GM12878 (cell line): ENCODE data around the gene GAK. TPM values are rescaled to one million over a fixed set of nuclear protein-coding genes. Genes with fewer than 3 reads are reported as not detected.

Source experiments
- ATF2 ChIP-seq: IDR thresholded peaks from 2 replicates; pipeline ENCODE4 v1.6.1; 2012; ENCODE audit warnings: low read length, inconsistent platforms
- CTCF ChIP-seq, 3 experiments: IDR thresholded peaks in 2 of 3; conservative IDR thresholded peaks in 1 of 3; 2 replicates each; pipeline ENCODE4 v1.5.1; 2011; ENCODE audit warnings: low read depth in 3 of 3, low read length in 3 of 3, mild to moderate bottlenecking in 3 of 3, control low read depth in 2 of 3, moderate library complexity in 2 of 3, inconsistent platforms in 1 of 3, mixed read lengths in 1 of 3; ENCODE audit not compliant: control insufficient read depth in 2 of 3, insufficient read depth in 1 of 3; ENCODE audit errors: extremely low read depth in 1 of 3
- EP300 ChIP-seq, 2 experiments: fragments of 150-350 bp in 1 of 2; IDR thresholded peaks; 2 replicates each; pipeline ENCODE4 v1.6.1; 2011 to 2012; ENCODE audit warnings: low read depth in 2 of 2, low read length in 2 of 2, borderline replicate concordance in 1 of 2, improper control_type of control experiment in 1 of 2, inconsistent platforms in 1 of 2; ENCODE audit not compliant: control insufficient read depth in 1 of 2
- IRF4 ChIP-seq: IDR thresholded peaks from 2 replicates; pipeline ENCODE4 v1.6.1; 2011; ENCODE audit warnings: low read depth, low read length
- MYC ChIP-seq: IDR thresholded peaks from 2 replicates; pipeline ENCODE4 v1.6.1; 2011; ENCODE audit warnings: mild to moderate bottlenecking, low read length, moderate library complexity, inconsistent platforms; ENCODE audit not compliant: insufficient read depth, insufficient replicate concordance, insufficient read length, severe bottlenecking
- NFIC ChIP-seq: IDR thresholded peaks from 2 replicates; pipeline ENCODE4 v1.6.1; 2012; ENCODE audit warnings: low read depth, mild to moderate bottlenecking, inconsistent platforms, low read length, moderate library complexity
- NKRF ChIP-seq: fragments of 450-650 bp; conservative IDR thresholded peaks from 2 replicates; pipeline ENCODE4 v1.6.1; 2017; ENCODE audit warnings: mild to moderate bottlenecking, moderate library complexity
- PRDM15 ChIP-seq: fragments of 450-650 bp; formaldehyde crosslinking; IDR thresholded peaks from 2 replicates; pipeline ENCODE4 v1.4.0; 2020; ENCODE audit warnings: mild to moderate bottlenecking, moderate library complexity
- RELA ChIP-seq: fragments of 450-650 bp; IDR thresholded peaks from 2 replicates; pipeline ENCODE4 v1.8.0; 2014; ENCODE audit warnings: borderline replicate concordance; ENCODE audit not compliant: partially characterized antibody
- RUNX3 ChIP-seq: IDR thresholded peaks from 2 replicates; pipeline ENCODE4 v1.6.1; 2012; ENCODE audit warnings: low read length, inconsistent platforms
- SIN3A ChIP-seq: IDR thresholded peaks from 2 replicates; pipeline ENCODE4 v1.6.1; 2012; ENCODE audit warnings: low read depth, low read length, improper control_type of control experiment
- SMARCA5 ChIP-seq: fragments of 450-650 bp; IDR thresholded peaks from 2 replicates; pipeline ENCODE4 v1.6.1; 2017; ENCODE audit warnings: mild to moderate bottlenecking
- SRF ChIP-seq, 2 experiments: IDR thresholded peaks; 2 replicates each; pipeline ENCODE4 v1.6.1; 2011; ENCODE audit warnings: low read depth in 2 of 2, low read length in 2 of 2, mild to moderate bottlenecking in 1 of 2, moderate library complexity in 1 of 2
- ZBED1 ChIP-seq: IDR thresholded peaks from 2 replicates; pipeline ENCODE4 v1.6.1; 2016; ENCODE audit warnings: borderline replicate concordance
- ZNF687 ChIP-seq: fragments of 450-650 bp; IDR thresholded peaks from 2 replicates; pipeline ENCODE4 v1.6.1; 2017; ENCODE audit warnings: mild to moderate bottlenecking, moderate library complexity
- polyA plus RNA-seq, 11 experiments: library from polyadenylated mRNA; depleted of rRNA in 4 of 11; unstranded in 6 of 11; stranded (reverse) in 5 of 11; fragments of >200 nt; fragmentation: Nextera tagmentation in 4 of 11; fragmentation: Illumina TruSeq in 1 of 11; extraction: Ambion mirVana in 4 of 11; extraction: Trizol in 1 of 11; gene quantifications; 1 replicate in 1 of 11; 2 replicates in 10 of 11; pipeline versions ENCODE4 v1.2.1 to v1.2.3, GENCODE V29; 2011 to 2016; ENCODE audit warnings: inconsistent platforms in 2 of 11, missing spikeins in 2 of 11, low read depth in 1 of 11
- total RNA-seq, 4 experiments: library from RNA; depleted of rRNA in 3 of 4; stranded (reverse); fragments of >200 nt in 3 of 4; fragmentation: Illumina TruSeq in 1 of 4; extraction: Trizol in 1 of 4; gene quantifications; 2 replicates each; pipeline versions ENCODE4 v1.2.1 to v1.2.3, GENCODE V29; 2013 to 2021

GAK gene
- total and polyA plus RNA-seq, 10 of the 15 experiments (the other 5 are each of a cell fraction or from before 2014, with no cell fraction given) = 0.82 to 127 (median 53.8) TPM

GRCh38 chr4:839675-840443, 92.3 kb downstream of the GAK start (continued):
- TF ChIP-seq CTCF (IDR thresholded peaks at IDR 0.05 in 2 of 3, conservative IDR thresholded peaks at IDR 0.05 in 1 of 3; ENCODE audit: control insufficient read depth in 2 of 3, extremely low read depth in 1 of 3, insufficient read depth in 1 of 3, low read depth in 3 of 3, low read length in 3 of 3) (no peak), PRDM15 (CRISPR knock-in tag) (no peak), ATF2 (peak; percentile 29; the same call in 1 of the 2 replicates), NFIC (peak; percentile 24; the same call in 1 of the 2 replicates), SMARCA5 (no peak), EP300 (IDR thresholded peaks at IDR 0.05; ENCODE audit: borderline replicate concordance in 1 of 2, control insufficient read depth in 1 of 2, low read depth in 2 of 2, low read length in 2 of 2) (no peak), RUNX3 (peak; percentile 77), ZBED1 (no peak), SRF (IDR thresholded peaks at IDR 0.05; ENCODE audit: low read depth in 2 of 2, low read length in 2 of 2) (no peak), SIN3A (no peak), IRF4 (no peak), RELA (no peak), MYC (no peak), NKRF (no peak), ZNF687 (no peak)
